Glutamatergic neuron (in vitro differentiated cells): ENCODE results near the gene ADGRB3. TPM values are rescaled to one million over a fixed set of nuclear protein-coding genes. Genes with fewer than 3 reads are reported as not detected.
A peak's percentile ranks its signal among the peaks of the same experiment; 100 is the strongest.

Experiments
- DNase-seq: peaks from one replicate; pipeline ENCODE4 v3.0.0; 2022
- H3K27ac Mint-ChIP-seq: one replicate; pipeline ENCODE4 v1.8.0; 2020; ENCODE audit warnings: mild to moderate bottlenecking, mixed read lengths, inconsistent platforms; ENCODE audit not compliant: unreplicated experiment
- H3K27me3 Mint-ChIP-seq: one replicate; pipeline ENCODE4 v1.8.0; 2020; ENCODE audit warnings: mild to moderate bottlenecking, moderate library complexity, mixed read lengths, inconsistent platforms; ENCODE audit not compliant: unreplicated experiment
- H3K36me3 Mint-ChIP-seq: one replicate; pipeline ENCODE4 v1.8.0; 2020; ENCODE audit warnings: mild to moderate bottlenecking, mixed read lengths, inconsistent platforms; ENCODE audit not compliant: unreplicated experiment
- H3K4me1 Mint-ChIP-seq: one replicate; pipeline ENCODE4 v1.8.0; 2020; ENCODE audit warnings: mild to moderate bottlenecking, low read depth, mixed read lengths, inconsistent platforms; ENCODE audit not compliant: unreplicated experiment
- H3K4me3 Mint-ChIP-seq: one replicate; pipeline ENCODE4 v1.8.0; 2020; ENCODE audit warnings: mild to moderate bottlenecking, mixed read lengths, inconsistent platforms; ENCODE audit not compliant: unreplicated experiment
- H3K9me3 Mint-ChIP-seq: one replicate; pipeline ENCODE4 v1.8.0; 2020; ENCODE audit warnings: mild to moderate bottlenecking, moderate library complexity, mixed read lengths, inconsistent platforms; ENCODE audit not compliant: unreplicated experiment
- CTCF ChIP-seq: fragments of 200-600 bp; sonication (generic); IDR thresholded peaks from one replicate; pipeline ENCODE4 v1.5.0; 2021; ENCODE audit not compliant: partially characterized antibody, unreplicated experiment
- total RNA-seq: library from RNA; stranded (reverse); fragmentation: NEBNext Ultra II Directional; extraction: Animal tissue kit (Norgen Biotek cat#: 25700); gene quantifications from one replicate; pipeline ENCODE4 v1.2.1, GENCODE V29; 2021; ENCODE audit not compliant: unreplicated experiment

Gene ADGRB3
- total RNA-seq, 1 donor from 2014 or later: 7.3 TPM

- no peaks in the 10 kb centered on the region for H3K36me3 Mint-ChIP-seq
- no peak for TF ChIP-seq CTCF
- H3K4me1 Mint-ChIP-seq: no peaks in the 10 kb centered on the region
- no peak for DNase-seq
- H3K27me3 Mint-ChIP-seq: no peaks in the 10 kb centered on the region
- no peaks in the 10 kb centered on the region for H3K9me3 Mint-ChIP-seq
- H3K4me3 Mint-ChIP-seq: no peak overlapping the region
- H3K27ac Mint-ChIP-seq: no peak overlapping the region
Measured at GRCh38 chr6:69202768-69203167, 567.7 kb downstream of the ADGRB3 start.

GRCh38 chr6:69216127-69216526 is 581.0 kb downstream of the ADGRB3 start:
- Mint-ChIP-seq H3K27me3 (no peaks in the 10 kb centered on the region), H3K27ac (no peak overlapping the region), H3K4me3 (no peak overlapping the region), H3K36me3 (no peaks in the 10 kb centered on the region), H3K4me1 (no peaks in the 10 kb centered on the region), H3K9me3 (peaks cover 1% of the 10 kb centered on the region)
- no peak for DNase-seq
- no peak for TF ChIP-seq CTCF

- H3K27me3 Mint-ChIP-seq: no peaks in the 10 kb centered on the region
- TF ChIP-seq CTCF: no peak
- no peak for DNase-seq
- H3K9me3 Mint-ChIP-seq: no peaks in the 10 kb centered on the region
- H3K4me1 Mint-ChIP-seq: no peaks in the 10 kb centered on the region
- H3K27ac Mint-ChIP-seq: no peak overlapping the region
- no peak overlapping the region for H3K4me3 Mint-ChIP-seq
- H3K36me3 Mint-ChIP-seq: no peaks in the 10 kb centered on the region
Measured at GRCh38 chr6:69217343-69217742, 582.3 kb downstream of the ADGRB3 start.

GRCh38 chr6:69220375-69220774 is 585.3 kb downstream of the ADGRB3 start:
- Mint-ChIP-seq H3K36me3 (no peaks in the 10 kb centered on the region), H3K9me3 (no peaks in the 10 kb centered on the region), H3K27ac (no peak overlapping the region), H3K4me3 (no peak overlapping the region), H3K27me3 (no peaks in the 10 kb centered on the region), H3K4me1 (no peaks in the 10 kb centered on the region)
- DNase-seq: no peak
- TF ChIP-seq CTCF: no peak

- no peak for DNase-seq
- Mint-ChIP-seq H3K36me3 (no peaks in the 10 kb centered on the region), H3K4me1 (peaks cover 11% of the 10 kb centered on the region), H3K27me3 (no peaks in the 10 kb centered on the region), H3K4me3 (peak overlapping the region; percentile 91), H3K9me3 (peaks cover 1% of the 10 kb centered on the region), H3K27ac (peak overlapping the region; percentile 72)
- no peak for TF ChIP-seq CTCF
Measured at GRCh38 chr6:69232008-69232407, 596.9 kb downstream of the ADGRB3 start.
